Gastrocnemius medialis (tissue), 4 donors: ENCODE data around the gene TPSD1.
"Not testable (repeated sequence)": the region's sequence is repeated elsewhere in the genome, so short reads cannot be mapped to it uniquely, and the experiment has no call there.

ENCODE experiments used
- POLR2A ChIP-seq, 2 donors: fragments of 450-650 bp; IDR thresholded peaks; one replicate each; pipeline ENCODE4 v1.6.1; 2017; ENCODE audit warnings: antibody characterized with exemption in 2 of 2, mild to moderate bottlenecking in 2 of 2, moderate library complexity in 2 of 2
- TF ChIP-seq, protein P1 (sequence below), 5 experiments: fragments of 450-650 bp in 3 of 5; fragments of 200-600 bp in 2 of 5; sonication (generic) in 2 of 5; IDR thresholded peaks in 4 of 5; conservative IDR thresholded peaks in 1 of 5; 1 replicate in 4 of 5; 2 replicates in 1 of 5; pipeline ENCODE4 v1.5.1; 2016 to 2019; ENCODE audit warnings: antibody characterized with exemption in 5 of 5, mild to moderate bottlenecking in 3 of 5, moderate library complexity in 3 of 5

DNA sequence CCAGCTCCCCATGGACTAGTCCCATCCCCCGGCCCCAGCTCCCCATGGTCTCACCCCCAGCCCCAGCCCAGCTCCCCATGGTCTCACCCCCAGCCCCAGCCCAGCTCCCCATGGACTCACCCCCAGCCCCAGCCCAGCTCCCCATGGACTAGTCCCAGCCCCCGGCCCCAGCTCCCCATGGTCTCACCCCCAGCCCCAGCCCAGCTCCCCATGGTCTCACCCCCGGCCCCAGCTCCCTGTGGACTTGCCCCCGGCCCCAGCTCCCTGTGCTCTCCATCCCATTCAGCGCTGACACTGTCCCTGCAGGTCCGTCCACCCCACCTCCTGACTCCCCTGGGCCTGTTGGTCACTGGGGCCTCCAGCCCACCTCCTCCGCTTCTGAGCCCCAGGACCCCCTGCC is 24.6 kb upstream of the TPSD1 start:
- TF ChIP-seq, protein P1, sequence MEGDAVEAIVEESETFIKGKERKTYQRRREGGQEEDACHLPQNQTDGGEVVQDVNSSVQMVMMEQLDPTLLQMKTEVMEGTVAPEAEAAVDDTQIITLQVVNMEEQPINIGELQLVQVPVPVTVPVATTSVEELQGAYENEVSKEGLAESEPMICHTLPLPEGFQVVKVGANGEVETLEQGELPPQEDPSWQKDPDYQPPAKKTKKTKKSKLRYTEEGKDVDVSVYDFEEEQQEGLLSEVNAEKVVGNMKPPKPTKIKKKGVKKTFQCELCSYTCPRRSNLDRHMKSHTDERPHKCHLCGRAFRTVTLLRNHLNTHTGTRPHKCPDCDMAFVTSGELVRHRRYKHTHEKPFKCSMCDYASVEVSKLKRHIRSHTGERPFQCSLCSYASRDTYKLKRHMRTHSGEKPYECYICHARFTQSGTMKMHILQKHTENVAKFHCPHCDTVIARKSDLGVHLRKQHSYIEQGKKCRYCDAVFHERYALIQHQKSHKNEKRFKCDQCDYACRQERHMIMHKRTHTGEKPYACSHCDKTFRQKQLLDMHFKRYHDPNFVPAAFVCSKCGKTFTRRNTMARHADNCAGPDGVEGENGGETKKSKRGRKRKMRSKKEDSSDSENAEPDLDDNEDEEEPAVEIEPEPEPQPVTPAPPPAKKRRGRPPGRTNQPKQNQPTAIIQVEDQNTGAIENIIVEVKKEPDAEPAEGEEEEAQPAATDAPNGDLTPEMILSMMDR (IDR thresholded peaks at IDR 0.05 in 4 of 5, conservative IDR thresholded peaks at IDR 0.05 in 1 of 5), result not testable (repeated sequence)
- TF ChIP-seq POLR2A (IDR thresholded peaks at IDR 0.05), result not testable (repeated sequence)
